SU-DHL-6 (cell line): ENCODE measurements around the gene DNAH9.

Experiments used
- H2AFZ ChIP-seq: fragments of 200-600 bp; sonication (generic); 2 replicates; pipeline ENCODE4 v1.6.1; 2014; ENCODE audit warnings: low read depth, mild to moderate bottlenecking, moderate library complexity, mixed read lengths, antibody characterized with exemption, low read length; ENCODE audit not compliant: severe bottlenecking
- H3F3A ChIP-seq: fragments of 200-600 bp; shearing (Covaris generic); 2 replicates; pipeline ENCODE4 v1.6.0; 2016; ENCODE audit warnings: antibody characterized with exemption, mild to moderate bottlenecking; ENCODE audit not compliant: insufficient read depth
- H3K27ac ChIP-seq: fragments of 200-600 bp; sonication (generic); 2 replicates; pipeline ENCODE4 v1.5.1; 2016; ENCODE audit warnings: low read depth, mild to moderate bottlenecking, low read length, moderate library complexity, mixed read lengths
- H3K27me3 ChIP-seq: fragments of 200-600 bp; sonication (generic), shearing (Covaris generic); 2 replicates; pipeline ENCODE4 v1.6.0; 2014; ENCODE audit warnings: mild to moderate bottlenecking, low read length
- H3K36me3 ChIP-seq: fragments of 200-600 bp; sonication (generic); 2 replicates; pipeline ENCODE4 v1.6.1; 2014; ENCODE audit warnings: mild to moderate bottlenecking, low read length, mixed read lengths
- H3K4me2 ChIP-seq: fragments of 300-600, 200-600 bp; shearing (Covaris generic), sonication (generic); 2 replicates; pipeline ENCODE4 v1.6.0; 2014; ENCODE audit warnings: low read length, low read depth, mild to moderate bottlenecking; ENCODE audit not compliant: poor library complexity, severe bottlenecking
- H3K4me3 ChIP-seq: fragments of 200-600 bp; sonication (generic); 2 replicates; pipeline ENCODE4 v1.5.1; 2014; ENCODE audit warnings: antibody characterized with exemption, low read length, mild to moderate bottlenecking, mixed read lengths; ENCODE audit not compliant: insufficient read depth, poor library complexity, severe bottlenecking
- H3K79me2 ChIP-seq: fragments of 200-600 bp; sonication (generic); 2 replicates; pipeline ENCODE4 v1.6.1; 2014; ENCODE audit warnings: mild to moderate bottlenecking, low read length, moderate library complexity; ENCODE audit not compliant: insufficient read depth
- H3K9ac ChIP-seq: fragments of 200-600 bp; sonication (generic); 2 replicates; pipeline ENCODE4 v1.7.0; 2014; ENCODE audit warnings: mild to moderate bottlenecking, low read length
- H3K9me2 ChIP-seq: fragments of 200-600 bp; sonication (generic); replicated peaks from 2 replicates; pipeline ENCODE4 v1.6.1; 2014; ENCODE audit warnings: low read length; ENCODE audit not compliant: insufficient read depth
- H3K9me3 ChIP-seq: fragments of 200-600 bp; sonication (generic); 2 replicates; pipeline ENCODE4 v1.6.1; 2014; ENCODE audit warnings: low read length, mixed read lengths; ENCODE audit not compliant: insufficient read depth
- H4K20me1 ChIP-seq: fragments of 200-600 bp; sonication (generic); 2 replicates; pipeline ENCODE4 v1.6.1; 2014; ENCODE audit warnings: low read depth, mild to moderate bottlenecking, antibody characterized with exemption, low read length, moderate library complexity, mixed read lengths
- EZH2phosphoT487 ChIP-seq: fragments of 200-600 bp; sonication (generic), shearing (Covaris generic); conservative IDR thresholded peaks from 2 replicates; pipeline ENCODE4 v1.6.1; 2018; ENCODE audit warnings: mild to moderate bottlenecking, antibody characterized with exemption, low read length, moderate library complexity, mixed read lengths
- TF ChIP-seq, protein P1 (sequence below): fragments of 200-600 bp; sonication (generic); IDR thresholded peaks from one replicate; pipeline ENCODE4 v1.5.1; 2017; ENCODE audit warnings: antibody characterized with exemption, mild to moderate bottlenecking, low read length, moderate library complexity; ENCODE audit not compliant: insufficient read depth, poor library complexity, severe bottlenecking

Gene DNAH9

DNA sequence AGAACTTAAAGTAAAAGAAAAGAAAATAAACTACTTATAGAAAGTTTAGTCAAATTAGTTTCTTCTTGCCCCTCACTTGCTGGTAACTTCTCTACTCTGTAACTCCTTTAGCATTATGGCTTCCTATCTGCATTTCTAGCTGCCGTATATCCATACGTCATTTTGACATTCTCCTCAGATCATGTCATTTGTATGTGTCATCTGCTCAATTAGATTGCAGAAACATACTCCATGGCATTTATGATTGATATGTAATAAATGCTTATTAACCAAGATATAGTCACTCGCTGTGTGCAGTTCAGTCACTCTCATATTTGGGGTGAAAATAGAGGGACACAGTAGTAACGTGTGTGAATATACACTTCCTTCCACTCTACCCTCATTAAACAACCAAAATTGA, 295.6 kb downstream of the DNAH9 start:
- no peak overlapping the region for H3K27ac ChIP-seq
- H3K4me3 ChIP-seq, result no peak overlapping the region
- TF ChIP-seq, protein P1, sequence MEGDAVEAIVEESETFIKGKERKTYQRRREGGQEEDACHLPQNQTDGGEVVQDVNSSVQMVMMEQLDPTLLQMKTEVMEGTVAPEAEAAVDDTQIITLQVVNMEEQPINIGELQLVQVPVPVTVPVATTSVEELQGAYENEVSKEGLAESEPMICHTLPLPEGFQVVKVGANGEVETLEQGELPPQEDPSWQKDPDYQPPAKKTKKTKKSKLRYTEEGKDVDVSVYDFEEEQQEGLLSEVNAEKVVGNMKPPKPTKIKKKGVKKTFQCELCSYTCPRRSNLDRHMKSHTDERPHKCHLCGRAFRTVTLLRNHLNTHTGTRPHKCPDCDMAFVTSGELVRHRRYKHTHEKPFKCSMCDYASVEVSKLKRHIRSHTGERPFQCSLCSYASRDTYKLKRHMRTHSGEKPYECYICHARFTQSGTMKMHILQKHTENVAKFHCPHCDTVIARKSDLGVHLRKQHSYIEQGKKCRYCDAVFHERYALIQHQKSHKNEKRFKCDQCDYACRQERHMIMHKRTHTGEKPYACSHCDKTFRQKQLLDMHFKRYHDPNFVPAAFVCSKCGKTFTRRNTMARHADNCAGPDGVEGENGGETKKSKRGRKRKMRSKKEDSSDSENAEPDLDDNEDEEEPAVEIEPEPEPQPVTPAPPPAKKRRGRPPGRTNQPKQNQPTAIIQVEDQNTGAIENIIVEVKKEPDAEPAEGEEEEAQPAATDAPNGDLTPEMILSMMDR, result no peak
- TF ChIP-seq EZH2phosphoT487, result no peak
- H3K9me2 ChIP-seq, result no peaks in the 10 kb centered on the region
- H3K27me3 ChIP-seq, result no peaks in the 10 kb centered on the region
- no peak overlapping the region for H3K9ac ChIP-seq
- no peak overlapping the region for H3K4me2 ChIP-seq
- H3F3A ChIP-seq, result no peaks in the 10 kb centered on the region
- H3K36me3 ChIP-seq, result no peaks in the 10 kb centered on the region
- H4K20me1 ChIP-seq, result no peaks in the 10 kb centered on the region
- H2AFZ ChIP-seq, result no peak overlapping the region
- H3K9me3 ChIP-seq, result no peaks in the 10 kb centered on the region
- H3K79me2 ChIP-seq, result no peaks in the 10 kb centered on the region

DNA sequence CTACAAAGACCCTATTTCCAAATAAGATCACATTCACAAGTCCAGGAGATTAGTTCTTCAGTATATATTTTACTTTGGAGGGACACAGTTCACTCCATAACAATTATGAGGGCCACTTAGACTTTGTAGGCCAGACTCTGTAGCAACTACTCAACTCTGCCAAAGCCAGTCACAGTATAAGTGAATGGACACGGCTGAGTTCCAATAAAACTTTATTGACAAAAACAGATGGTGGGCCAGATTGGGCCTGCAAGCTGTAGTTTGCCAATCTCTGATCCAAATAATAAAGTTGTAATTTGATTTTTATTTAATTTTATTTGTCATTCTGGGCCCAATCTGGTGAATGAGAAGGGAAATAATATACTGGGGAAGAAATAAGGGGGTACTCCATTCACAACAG, 297.9 kb downstream of the DNAH9 start:
- H3K9ac ChIP-seq, result no peak overlapping the region
- no peak overlapping the region for H3K4me3 ChIP-seq
- no peak overlapping the region for H3K27ac ChIP-seq
- H3K9me2 ChIP-seq, result no peaks in the 10 kb centered on the region
- no peaks in the 10 kb centered on the region for H3K79me2 ChIP-seq
- no peak overlapping the region for H3K4me2 ChIP-seq
- no peaks in the 10 kb centered on the region for H4K20me1 ChIP-seq
- H3K36me3 ChIP-seq, result no peaks in the 10 kb centered on the region
- TF ChIP-seq, protein P1, result no peak
- no peak for TF ChIP-seq EZH2phosphoT487
- no peaks in the 10 kb centered on the region for H3K9me3 ChIP-seq
- no peaks in the 10 kb centered on the region for H3K27me3 ChIP-seq
- H2AFZ ChIP-seq, result no peak overlapping the region
- H3F3A ChIP-seq, result no peaks in the 10 kb centered on the region

DNA sequence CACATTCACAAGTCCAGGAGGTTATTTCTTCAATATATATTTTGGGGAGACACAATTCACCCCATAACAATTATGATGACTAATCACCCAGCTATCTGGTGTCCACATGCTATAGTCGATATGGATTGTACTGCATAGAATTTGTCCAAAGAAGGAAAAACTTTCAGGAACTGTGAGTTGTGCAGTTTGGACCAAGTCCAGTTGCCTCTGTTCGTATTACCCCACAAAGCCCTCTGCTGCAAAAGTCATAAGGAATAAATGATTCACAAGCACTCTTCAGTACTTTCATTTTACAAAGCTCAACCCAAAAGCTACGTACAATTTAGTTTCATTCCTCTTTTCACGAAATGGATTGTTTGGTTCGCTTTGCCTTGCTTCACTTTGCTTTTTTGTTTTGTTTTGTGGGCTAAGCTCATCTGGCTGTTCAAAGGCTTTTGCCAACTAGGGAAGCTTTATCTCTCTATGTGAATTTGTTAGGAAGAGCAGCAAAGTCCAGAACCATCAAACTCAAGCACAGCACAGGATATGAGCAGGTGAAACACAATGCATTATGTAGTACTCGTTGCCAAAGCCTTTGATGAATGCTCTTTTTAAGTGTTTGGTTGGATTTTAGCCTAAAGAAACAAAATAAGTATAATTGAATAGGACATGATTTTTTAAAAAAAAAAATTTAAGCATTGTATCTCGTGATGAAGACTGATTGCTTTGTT, 300.4 kb downstream of the DNAH9 start:
- Histone ChIP-seq H3K27ac (no peak overlapping the region), H2AFZ (no peak overlapping the region), H3K4me3 (no peak overlapping the region), H3K27me3 (no peaks in the 10 kb centered on the region), H3K9me3 (no peaks in the 10 kb centered on the region), H3K36me3 (no peaks in the 10 kb centered on the region), H3F3A (no peaks in the 10 kb centered on the region), H3K9me2 (no peaks in the 10 kb centered on the region), H4K20me1 (no peaks in the 10 kb centered on the region), H3K4me2 (no peak overlapping the region), H3K79me2 (no peaks in the 10 kb centered on the region), H3K9ac (no peak overlapping the region)
- no peak for TF ChIP-seq EZH2phosphoT487
- TF ChIP-seq, protein P1, result no peak
